Measurements from ENCODE around the gene ZNF236.

ZNF236 gene

DNA sequence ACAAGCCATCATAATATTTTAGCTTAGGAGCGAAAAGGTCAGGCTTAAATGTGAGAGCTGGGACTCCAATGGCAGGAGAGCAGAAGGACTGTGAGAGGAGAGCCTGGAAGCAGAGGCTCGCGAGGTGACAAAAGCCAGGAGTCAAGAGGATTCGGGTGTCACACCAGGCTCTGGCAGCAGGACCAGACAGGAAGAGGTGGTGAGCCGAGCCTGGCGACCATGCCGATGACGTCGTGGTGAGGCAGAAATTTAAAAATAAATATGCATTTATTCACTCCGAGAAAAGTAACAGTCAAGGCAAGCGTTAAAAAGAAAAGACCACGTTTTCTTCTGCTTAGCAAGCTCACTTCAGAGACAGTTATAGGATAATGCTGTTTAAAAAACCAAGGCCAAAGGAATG is 31.3 kb upstream of the ZNF236 start:
- in situ Hi-C loops (cut with HindIII; ENCODE audit: low pct_ligation_motif_present, low sequenced_read_pairs): no loop called here
- no peaks in the 10 kb centered on the region for H3K27me3 ChIP-seq (replicated peaks)
- TF ChIP-seq, protein P1, sequence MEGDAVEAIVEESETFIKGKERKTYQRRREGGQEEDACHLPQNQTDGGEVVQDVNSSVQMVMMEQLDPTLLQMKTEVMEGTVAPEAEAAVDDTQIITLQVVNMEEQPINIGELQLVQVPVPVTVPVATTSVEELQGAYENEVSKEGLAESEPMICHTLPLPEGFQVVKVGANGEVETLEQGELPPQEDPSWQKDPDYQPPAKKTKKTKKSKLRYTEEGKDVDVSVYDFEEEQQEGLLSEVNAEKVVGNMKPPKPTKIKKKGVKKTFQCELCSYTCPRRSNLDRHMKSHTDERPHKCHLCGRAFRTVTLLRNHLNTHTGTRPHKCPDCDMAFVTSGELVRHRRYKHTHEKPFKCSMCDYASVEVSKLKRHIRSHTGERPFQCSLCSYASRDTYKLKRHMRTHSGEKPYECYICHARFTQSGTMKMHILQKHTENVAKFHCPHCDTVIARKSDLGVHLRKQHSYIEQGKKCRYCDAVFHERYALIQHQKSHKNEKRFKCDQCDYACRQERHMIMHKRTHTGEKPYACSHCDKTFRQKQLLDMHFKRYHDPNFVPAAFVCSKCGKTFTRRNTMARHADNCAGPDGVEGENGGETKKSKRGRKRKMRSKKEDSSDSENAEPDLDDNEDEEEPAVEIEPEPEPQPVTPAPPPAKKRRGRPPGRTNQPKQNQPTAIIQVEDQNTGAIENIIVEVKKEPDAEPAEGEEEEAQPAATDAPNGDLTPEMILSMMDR (IDR thresholded peaks at IDR 0.05; ENCODE audit: low read depth, low read length, missing control alignments): no peak
- no peak for DNase-seq
- H3K36me3 ChIP-seq (replicated peaks): no peaks in the 10 kb centered on the region
- no peak overlapping the region for H3K4me3 ChIP-seq (ENCODE audit: low read depth, low read length)
- H3K27ac ChIP-seq: no peak overlapping the region

DNA sequence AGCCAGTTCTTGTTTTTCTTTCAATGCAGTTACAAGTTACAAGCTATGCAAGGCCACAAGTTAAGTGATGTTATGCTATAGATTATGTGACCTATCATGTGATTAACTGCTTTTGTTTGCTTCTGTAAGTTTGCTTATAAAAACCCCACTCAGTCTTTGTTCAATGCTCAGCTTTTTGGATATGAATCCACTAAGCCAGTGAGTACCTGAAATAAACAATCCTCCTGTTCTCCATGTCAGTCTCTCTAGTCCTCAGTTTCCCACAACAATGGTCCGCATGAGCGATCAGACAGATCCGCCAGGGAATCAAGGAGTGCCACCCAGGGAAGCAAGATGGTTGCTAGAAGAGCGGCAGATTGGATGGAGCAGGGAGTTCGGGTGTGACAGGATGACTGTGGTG is 30.7 kb upstream of the ZNF236 start:
- H3K27ac ChIP-seq: no peak overlapping the region
- DNase-seq: no peak
- no peaks in the 10 kb centered on the region for H3K27me3 ChIP-seq (replicated peaks)
- in situ Hi-C loops (cut with HindIII; ENCODE audit: low pct_ligation_motif_present, low sequenced_read_pairs): no loop called here
- no peaks in the 10 kb centered on the region for H3K36me3 ChIP-seq (replicated peaks)
- TF ChIP-seq, protein P1 (IDR thresholded peaks at IDR 0.05; ENCODE audit: low read depth, low read length, missing control alignments): no peak
- no peak overlapping the region for H3K4me3 ChIP-seq (ENCODE audit: low read depth, low read length)

GRCh38 chr18:76794326-76794725 is 28.0 kb upstream of the ZNF236 start:
- Histone ChIP-seq H3K27ac (no peak overlapping the region), H3K27me3 (replicated peaks) (no peaks in the 10 kb centered on the region), H3K36me3 (replicated peaks) (no peaks in the 10 kb centered on the region), H3K4me3 (ENCODE audit: low read depth, low read length) (no peak overlapping the region)
- TF ChIP-seq, protein P1 (IDR thresholded peaks at IDR 0.05; ENCODE audit: low read depth, low read length, missing control alignments): no peak
- in situ Hi-C loops (cut with HindIII; ENCODE audit: low pct_ligation_motif_present, low sequenced_read_pairs): no loop called here
- no peak for DNase-seq

DNA sequence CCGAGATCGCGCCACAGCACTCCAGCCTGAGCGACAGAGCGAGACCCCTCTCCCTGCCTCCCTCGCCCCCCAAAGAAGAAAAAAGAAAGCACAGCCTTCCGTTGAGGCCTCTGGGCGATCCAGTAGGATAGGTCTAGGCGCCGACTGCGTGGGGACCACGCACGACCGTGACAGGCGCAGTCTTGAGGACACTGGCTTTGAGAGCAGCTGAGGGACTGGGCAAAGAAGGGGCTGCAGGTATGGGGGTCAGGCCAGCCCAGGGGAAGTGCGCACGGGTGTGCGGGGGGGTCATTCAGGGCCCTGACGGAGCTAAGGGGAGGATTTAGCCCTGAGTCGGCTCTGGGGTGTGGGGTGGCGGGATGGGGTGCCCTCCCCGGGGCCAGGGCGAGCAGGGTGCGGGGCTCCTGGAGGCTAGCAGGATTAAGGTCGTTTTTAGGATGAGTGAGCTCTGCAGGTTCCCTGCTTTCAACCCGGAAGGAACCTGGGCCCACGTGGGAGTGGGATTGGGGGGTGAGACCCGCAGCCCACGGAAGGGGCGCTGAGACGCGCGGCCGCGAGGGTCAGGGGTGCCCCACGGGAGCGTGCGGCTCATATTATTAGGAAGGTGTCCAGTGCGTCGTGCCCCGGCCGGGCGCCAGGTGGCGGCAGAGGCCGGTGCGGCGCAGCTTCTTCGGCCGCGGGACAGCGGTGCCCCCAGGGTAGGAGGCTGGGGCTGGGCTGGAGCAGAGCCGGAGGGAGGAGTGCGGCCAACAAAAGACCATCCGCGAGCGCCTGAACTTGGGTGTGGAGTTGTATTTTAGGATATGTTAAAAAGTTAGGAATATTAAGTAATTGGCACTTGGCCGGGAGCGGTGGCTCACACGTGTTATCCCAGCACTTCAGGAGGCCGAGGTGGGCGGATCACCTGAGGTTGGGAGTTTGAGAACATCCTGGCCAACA is 20.5 kb upstream of the ZNF236 start:
- no peak for DNase-seq
- TF ChIP-seq, protein P1 (IDR thresholded peaks at IDR 0.05; ENCODE audit: low read depth, low read length, missing control alignments): peak; percentile 71

GRCh38 chr18:76803413-76803812 is 18.9 kb upstream of the ZNF236 start:
- no peak overlapping the region for H3K4me3 ChIP-seq (ENCODE audit: low read depth, low read length)
- in situ Hi-C loops (cut with HindIII; ENCODE audit: low pct_ligation_motif_present, low sequenced_read_pairs): no loop called here

More for the DNA sequence above, 20.5 kb upstream of the ZNF236 start:
- Histone ChIP-seq H3K27me3 (replicated peaks) (no peaks in the 10 kb centered on the region), H3K4me3 (ENCODE audit: low read depth, low read length) (peak overlapping the region; percentile 50), H3K36me3 (replicated peaks) (no peaks in the 10 kb centered on the region), H3K27ac (no peak overlapping the region)
- in situ Hi-C loops (cut with HindIII; ENCODE audit: low pct_ligation_motif_present, low sequenced_read_pairs): no loop called here

More at GRCh38 chr18:76803413-76803812, 18.9 kb upstream of the ZNF236 start:
- TF ChIP-seq, protein P1 (IDR thresholded peaks at IDR 0.05; ENCODE audit: low read depth, low read length, missing control alignments): no peak
- no peaks in the 10 kb centered on the region for H3K27me3 ChIP-seq (replicated peaks)
- no peaks in the 10 kb centered on the region for H3K36me3 ChIP-seq (replicated peaks)
- no peak overlapping the region for H3K27ac ChIP-seq
- no peak for DNase-seq
